Left kidney (tissue), 8 donors: ENCODE results near the gene SPRED1. TPM values are rescaled to one million over a fixed set of nuclear protein-coding genes. Genes with fewer than 3 reads are reported as not detected.

Source experiments
- DNase-seq: peaks from one replicate; pipeline ENCODE4 v3.0.0-alpha.2; 2013
- long read RNA-seq, 8 donors: transcript quantifications; one replicate each; lab custom pipeline, GENCODE V29; 2026
- polyA plus RNA-seq: library from polyadenylated mRNA; unstranded; fragments of 120-200 nt; gene quantifications from one replicate; pipeline ENCODE4 v1.2.1, GENCODE V29; 2013; ENCODE audit not compliant: insufficient read length

The SPRED1 gene
- 36.2 TPM for polyA plus RNA-seq
- long read RNA-seq, donor 1, full-length matches to known transcripts: 11 of 11 reads
- long read RNA-seq, donor 1, partial matches to known transcripts: 0 of 11 reads
- long read RNA-seq, donor 1, other reads (novel, unspliced or antisense): 0 of 11 reads
- long read RNA-seq, donor 2, full-length matches to known transcripts: 11 of 11 reads
- long read RNA-seq, donor 2, partial matches to known transcripts: 0 of 11 reads
- long read RNA-seq, donor 2, other reads (novel, unspliced or antisense): 0 of 11 reads
- long read RNA-seq, donor 3, full-length matches to known transcripts: 5 of 13 reads
- long read RNA-seq, donor 3, partial matches to known transcripts: 8 of 13 reads
- long read RNA-seq, donor 3, other reads (novel, unspliced or antisense): 0 of 13 reads
- long read RNA-seq, donor 4, full-length matches to known transcripts: 1 of 1 reads
- long read RNA-seq, donor 4, partial matches to known transcripts: 0 of 1 reads
- long read RNA-seq, donor 4, other reads (novel, unspliced or antisense): 0 of 1 reads
- long read RNA-seq, donor 5, full-length matches to known transcripts: 7 of 7 reads
- long read RNA-seq, donor 5, partial matches to known transcripts: 0 of 7 reads
- long read RNA-seq, donor 5, other reads (novel, unspliced or antisense): 0 of 7 reads
- long read RNA-seq, donor 6, full-length matches to known transcripts: 12 of 12 reads
- long read RNA-seq, donor 6, partial matches to known transcripts: 0 of 12 reads
- long read RNA-seq, donor 6, other reads (novel, unspliced or antisense): 0 of 12 reads
- long read RNA-seq, donor 7, full-length matches to known transcripts: 16 of 16 reads
- long read RNA-seq, donor 7, partial matches to known transcripts: 0 of 16 reads
- long read RNA-seq, donor 7, other reads (novel, unspliced or antisense): 0 of 16 reads
- long read RNA-seq, donor 8, full-length matches to known transcripts: 2 of 2 reads
- long read RNA-seq, donor 8, partial matches to known transcripts: 0 of 2 reads
- long read RNA-seq, donor 8, other reads (novel, unspliced or antisense): 0 of 2 reads

GRCh38 chr15:38252481-38253350, at the start of gene SPRED1:
TSS of gene SPRED1 (plus strand) at chr15:38252836. CDS start at chr15:38253186, 350 bp downstream.
- DNase-seq: peak; percentile 28

GRCh38 chr15:38205526-38206272, 46.9 kb upstream of the SPRED1 start:
- DNase-seq: no peak

- no peak for DNase-seq
Observed at GRCh38 chr15:38207621-38208020, 45.0 kb upstream of the SPRED1 start.

GRCh38 chr15:38208206-38208605, 44.4 kb upstream of the SPRED1 start:
- DNase-seq: no peak

- no peak for DNase-seq
Observed at GRCh38 chr15:38208779-38209178, 43.9 kb upstream of the SPRED1 start.

GRCh38 chr15:38211249-38211648, 41.4 kb upstream of the SPRED1 start:
- DNase-seq: no peak

- DNase-seq: no peak
Observed at GRCh38 chr15:38211811-38212210, 40.8 kb upstream of the SPRED1 start.

GRCh38 chr15:38212729-38213351, 39.8 kb upstream of the SPRED1 start:
- no peak for DNase-seq

GRCh38 chr15:38213356-38213755, 39.3 kb upstream of the SPRED1 start:
- no peak for DNase-seq

- DNase-seq: no peak
Observed at GRCh38 chr15:38215707-38216106, 36.9 kb upstream of the SPRED1 start.

- DNase-seq: no peak
Observed at GRCh38 chr15:38216763-38217162, 35.9 kb upstream of the SPRED1 start.

- no peak for DNase-seq
Observed at GRCh38 chr15:38217191-38217595, 35.4 kb upstream of the SPRED1 start.

- DNase-seq: peak; percentile 33
Observed at GRCh38 chr15:38217788-38218609, 34.6 kb upstream of the SPRED1 start.

GRCh38 chr15:38220606-38221273, 31.9 kb upstream of the SPRED1 start:
- DNase-seq: no peak

- DNase-seq: no peak
Observed at GRCh38 chr15:38224486-38224885, 28.1 kb upstream of the SPRED1 start.

GRCh38 chr15:38225381-38225780, 27.3 kb upstream of the SPRED1 start:
- DNase-seq: no peak

GRCh38 chr15:38226608-38227266, 25.9 kb upstream of the SPRED1 start:
- no peak for DNase-seq

GRCh38 chr15:38227941-38228340, 24.7 kb upstream of the SPRED1 start:
- DNase-seq: no peak
